Measurements from ENCODE around the gene PCSK4.
"Not testable (repeated sequence)": the region's sequence is repeated elsewhere in the genome, so short reads cannot be mapped to it uniquely, and the experiment has no call there.

Gene PCSK4

GRCh38 chr19:1478934-1479707, 11.0 kb downstream of the PCSK4 start, which contains the start of gene C19orf25:
Gene C19orf25, minus strand, starts transcription at chr19:1479215. Its CDS starts 312 bp downstream, at chr19:1478903.
- peak within 1 kb of the TSS; percentile 85 for H3K27ac ChIP-seq (ENCODE audit: low read length)

GRCh38 chr19:1477056-1477455, 13.1 kb downstream of the PCSK4 start:
- not testable (repeated sequence) for H3K4me3 ChIP-seq (ENCODE audit: low read length); H3K36me3 ChIP-seq (ENCODE audit: insufficient read depth, low read depth, low read length); H3K9me3 ChIP-seq (ENCODE audit: insufficient read depth, low read depth, low read length); H3K27ac ChIP-seq (ENCODE audit: low read length); H3K4me1 ChIP-seq (ENCODE audit: insufficient read depth, low read length); H3K9ac ChIP-seq (ENCODE audit: low read depth, low read length)
- H3K27me3 ChIP-seq (ENCODE audit: insufficient read depth, low read length) = peaks cover 18% of the 10 kb centered on the region

More at GRCh38 chr19:1478934-1479707, 11.0 kb downstream of the PCSK4 start, which contains the start of gene C19orf25:
- Histone ChIP-seq H3K9ac (ENCODE audit: low read depth, low read length) (peak within 1 kb of the TSS; percentile 72), H3K9me3 (ENCODE audit: insufficient read depth, low read depth, low read length) (no peaks in the 10 kb centered on the region), H3K27me3 (ENCODE audit: insufficient read depth, low read length) (no peaks in the 10 kb centered on the region), H3K4me1 (ENCODE audit: insufficient read depth, low read length) (no peaks in the 10 kb centered on the region), H3K4me3 (ENCODE audit: low read length) (peak within 1 kb of the TSS; percentile 73), H3K36me3 (ENCODE audit: insufficient read depth, low read depth, low read length) (no peaks in the 10 kb centered on the region)

GRCh38 chr19:1475751-1476437, 14.3 kb downstream of the PCSK4 start:
- Histone ChIP-seq H3K4me1 (ENCODE audit: insufficient read depth, low read length) (no peaks in the 10 kb centered on the region), H3K36me3 (ENCODE audit: insufficient read depth, low read depth, low read length) (no peaks in the 10 kb centered on the region), H3K27ac (ENCODE audit: low read length) (no peak overlapping the region), H3K9ac (ENCODE audit: low read depth, low read length) (no peak overlapping the region), H3K9me3 (ENCODE audit: insufficient read depth, low read depth, low read length) (no peaks in the 10 kb centered on the region), H3K27me3 (ENCODE audit: insufficient read depth, low read length) (peaks cover 30% of the 10 kb centered on the region), H3K4me3 (ENCODE audit: low read length) (no peak overlapping the region)

- H3K9ac ChIP-seq (ENCODE audit: low read depth, low read length) = no peak overlapping the region
- no peak overlapping the region for H3K4me3 ChIP-seq (ENCODE audit: low read length)
- no peak overlapping the region for H3K27ac ChIP-seq (ENCODE audit: low read length)
- H3K4me1 ChIP-seq (ENCODE audit: insufficient read depth, low read length) = no peaks in the 10 kb centered on the region
- no peaks in the 10 kb centered on the region for H3K9me3 ChIP-seq (ENCODE audit: insufficient read depth, low read depth, low read length)
- no peaks in the 10 kb centered on the region for H3K36me3 ChIP-seq (ENCODE audit: insufficient read depth, low read depth, low read length)
- H3K27me3 ChIP-seq (ENCODE audit: insufficient read depth, low read length) = peaks cover 40% of the 10 kb centered on the region
These were observed 15.3 kb downstream of the PCSK4 start for GRCh38 chr19:1474765-1475351.

GRCh38 chr19:1474011-1474764, 16.0 kb downstream of the PCSK4 start:
- no peak overlapping the region for H3K9ac ChIP-seq (ENCODE audit: low read depth, low read length)
- H3K27me3 ChIP-seq (ENCODE audit: insufficient read depth, low read length) = peaks cover 47% of the 10 kb centered on the region
- H3K9me3 ChIP-seq (ENCODE audit: insufficient read depth, low read depth, low read length) = no peaks in the 10 kb centered on the region
- H3K36me3 ChIP-seq (ENCODE audit: insufficient read depth, low read depth, low read length) = no peaks in the 10 kb centered on the region
- no peak overlapping the region for H3K4me3 ChIP-seq (ENCODE audit: low read length)
- no peak overlapping the region for H3K27ac ChIP-seq (ENCODE audit: low read length)
- no peaks in the 10 kb centered on the region for H3K4me1 ChIP-seq (ENCODE audit: insufficient read depth, low read length)

- Histone ChIP-seq H3K27ac (ENCODE audit: low read length) (no peak overlapping the region), H3K9me3 (ENCODE audit: insufficient read depth, low read depth, low read length) (no peaks in the 10 kb centered on the region), H3K4me3 (ENCODE audit: low read length) (no peak overlapping the region), H3K4me1 (ENCODE audit: insufficient read depth, low read length) (no peaks in the 10 kb centered on the region), H3K9ac (ENCODE audit: low read depth, low read length) (no peak overlapping the region), H3K27me3 (ENCODE audit: insufficient read depth, low read length) (peaks cover 56% of the 10 kb centered on the region), H3K36me3 (ENCODE audit: insufficient read depth, low read depth, low read length) (no peaks in the 10 kb centered on the region)
These were observed 16.9 kb downstream of the PCSK4 start for GRCh38 chr19:1473085-1473851.

GRCh38 chr19:1472231-1473084, 17.7 kb downstream of the PCSK4 start:
- H3K27ac ChIP-seq (ENCODE audit: low read length) = no peak overlapping the region

GRCh38 chr19:1471515-1472160, 18.5 kb downstream of the PCSK4 start:
- H3K4me3 ChIP-seq (ENCODE audit: low read length) = no peak overlapping the region
- H3K27me3 ChIP-seq (ENCODE audit: insufficient read depth, low read length) = peaks cover 72% of the 10 kb centered on the region
- H3K27ac ChIP-seq (ENCODE audit: low read length) = no peak overlapping the region
- H3K9me3 ChIP-seq (ENCODE audit: insufficient read depth, low read depth, low read length) = no peaks in the 10 kb centered on the region
- H3K36me3 ChIP-seq (ENCODE audit: insufficient read depth, low read depth, low read length) = no peaks in the 10 kb centered on the region
- no peak overlapping the region for H3K9ac ChIP-seq (ENCODE audit: low read depth, low read length)
- H3K4me1 ChIP-seq (ENCODE audit: insufficient read depth, low read length) = no peaks in the 10 kb centered on the region

More at GRCh38 chr19:1472231-1473084, 17.7 kb downstream of the PCSK4 start:
- H3K36me3 ChIP-seq (ENCODE audit: insufficient read depth, low read depth, low read length) = no peaks in the 10 kb centered on the region
- no peak overlapping the region for H3K9ac ChIP-seq (ENCODE audit: low read depth, low read length)
- H3K4me3 ChIP-seq (ENCODE audit: low read length) = no peak overlapping the region
- no peaks in the 10 kb centered on the region for H3K9me3 ChIP-seq (ENCODE audit: insufficient read depth, low read depth, low read length)
- no peaks in the 10 kb centered on the region for H3K4me1 ChIP-seq (ENCODE audit: insufficient read depth, low read length)
- peaks cover 64% of the 10 kb centered on the region for H3K27me3 ChIP-seq (ENCODE audit: insufficient read depth, low read length)

GRCh38 chr19:1471010-1471514, 19.1 kb downstream of the PCSK4 start:
- H3K36me3 ChIP-seq (ENCODE audit: insufficient read depth, low read depth, low read length) = no peaks in the 10 kb centered on the region
- H3K27me3 ChIP-seq (ENCODE audit: insufficient read depth, low read length) = peaks cover 78% of the 10 kb centered on the region
- H3K4me1 ChIP-seq (ENCODE audit: insufficient read depth, low read length) = no peaks in the 10 kb centered on the region
- H3K9ac ChIP-seq (ENCODE audit: low read depth, low read length) = no peak overlapping the region
- peak overlapping the region; percentile 54; the same call in 1 of the 2 replicates for H3K4me3 ChIP-seq (ENCODE audit: low read length)
- no peak overlapping the region for H3K27ac ChIP-seq (ENCODE audit: low read length)
- H3K9me3 ChIP-seq (ENCODE audit: insufficient read depth, low read depth, low read length) = no peaks in the 10 kb centered on the region
